H1 (cell line): ENCODE data around the gene GUCY2D. TPM values are rescaled to one million over a fixed set of nuclear protein-coding genes. Genes with fewer than 3 reads are reported as not detected.

Experiments used
- CTCF ChIA-PET: fragments of 300-600 bp; sonication (Branson Sonifier 250); formaldehyde crosslinking; loops from one replicate; lab custom pipeline; 2021; ENCODE audit not compliant: partially characterized antibody; lab: Charles Lee
- POLR2A ChIA-PET: fragments of 300-600 bp; sonication (Branson Sonifier 250); formaldehyde crosslinking; loops from one replicate; lab custom pipeline; 2021; ENCODE audit warnings: inconsistent platforms; ENCODE audit not compliant: partially characterized antibody; lab: Charles Lee
- DNase-seq, 2 experiments: peaks; one replicate each; pipeline versions ENCODE4 v3.0.0 to v3.0.0-alpha.2; 2010 to 2022; ENCODE audit warnings: low spot score in 2 of 2, low read depth in 1 of 2, mixed read lengths in 1 of 2
- FAIRE-seq: peaks from 2 replicates; lab custom pipeline; 2011; peaks lifted over from hg19 to GRCh38; lab: Jason Lieb, UNC
- H2AFZ ChIP-seq: 2 replicates; pipeline ENCODE4 v1.8.1; 2012; ENCODE audit warnings: low read length, inconsistent platforms
- H2AK5ac ChIP-seq: 2 replicates; pipeline ENCODE4 v1.6.1; 2013; ENCODE audit warnings: low read depth, low read length
- H2BK120ac ChIP-seq: replicated peaks from 2 replicates; pipeline ENCODE3; 2013; ENCODE audit warnings: low read depth, low read length, inconsistent platforms
- H2BK12ac ChIP-seq: 2 replicates; pipeline ENCODE4 v1.6.1; 2013; ENCODE audit warnings: low read depth, low read length
- H2BK15ac ChIP-seq: 2 replicates; pipeline ENCODE4 v1.6.1; 2013; ENCODE audit warnings: low read length
- H2BK20ac ChIP-seq: 2 replicates; pipeline ENCODE4 v1.6.1; 2013; ENCODE audit warnings: low read length
- H2BK5ac ChIP-seq: 2 replicates; pipeline ENCODE4 v1.6.1; 2013; ENCODE audit warnings: low read depth, low read length
- H3K14ac ChIP-seq: 2 replicates; pipeline ENCODE4 v1.6.1; 2013; ENCODE audit warnings: inconsistent platforms; ENCODE audit not compliant: insufficient read length
- H3K18ac ChIP-seq: 2 replicates; pipeline ENCODE4 v1.6.1; 2013; ENCODE audit warnings: low read length; ENCODE audit errors: extremely low read depth
- H3K23ac ChIP-seq: 2 replicates; pipeline ENCODE4 v1.6.1; 2013; ENCODE audit warnings: inconsistent platforms; ENCODE audit not compliant: insufficient read length
- H3K23me2 ChIP-seq: 2 replicates; pipeline ENCODE4 v1.6.1; 2013; ENCODE audit warnings: low read depth, low read length
- H3K27ac ChIP-seq: 2 replicates; pipeline ENCODE4 v1.6.1; 2011; ENCODE audit warnings: low read depth, low read length, inconsistent platforms
- H3K27me3 ChIP-seq, 4 experiments: replicated peaks in 1 of 4; 1 replicate in 1 of 4; 2 replicates in 3 of 4; pipeline versions ENCODE4 v1.6.1 to v1.8.1; 2011 to 2013; ENCODE audit warnings: low read length in 3 of 4, mild to moderate bottlenecking in 3 of 4, inconsistent platforms in 2 of 4, mixed read lengths in 2 of 4, moderate library complexity in 1 of 4; ENCODE audit not compliant: control insufficient read depth in 3 of 4, insufficient read depth in 3 of 4; ENCODE audit errors: extremely low read depth in 1 of 4
- H3K36me3 ChIP-seq, 4 experiments: 2 replicates each; pipeline versions ENCODE4 v1.6.1 to v1.8.1; 2011 to 2013; ENCODE audit warnings: mild to moderate bottlenecking in 4 of 4, low read length in 3 of 4, moderate library complexity in 2 of 4, control low read depth in 1 of 4, inconsistent platforms in 1 of 4; ENCODE audit not compliant: insufficient read depth in 4 of 4, control insufficient read depth in 2 of 4
- H3K4ac ChIP-seq: replicated peaks from 2 replicates; pipeline ENCODE3; 2013; ENCODE audit warnings: low read length, low read depth, mixed read lengths, inconsistent platforms; ENCODE audit not compliant: insufficient read length
- H3K4me1 ChIP-seq, 4 experiments: replicated peaks in 1 of 4; 1 replicate in 1 of 4; 2 replicates in 3 of 4; pipeline versions ENCODE4 v1.6.1 to v1.8.1; 2011 to 2013; ENCODE audit warnings: low read length in 3 of 4, inconsistent platforms in 2 of 4, mixed read lengths in 1 of 4; ENCODE audit not compliant: insufficient read depth in 4 of 4, control insufficient read depth in 3 of 4
- H3K4me2 ChIP-seq, 2 experiments: 2 replicates each; pipeline versions ENCODE4 v1.6.1 to v1.8.1; 2011 to 2013; ENCODE audit warnings: low read depth in 2 of 2, low read length in 2 of 2, control low read depth in 1 of 2, inconsistent platforms in 1 of 2, mild to moderate bottlenecking in 1 of 2; ENCODE audit not compliant: insufficient read depth in 1 of 2
- H3K4me3 ChIP-seq, 4 experiments: fragments of 200-600, 300-600 bp in 1 of 4; sonication (generic), shearing (Covaris generic), sonication (Bioruptor Twin) in 1 of 4; 2 replicates each; pipeline versions ENCODE4 v1.5.1 to v1.8.1; 2011 to 2016; ENCODE audit warnings: low read length in 4 of 4, low read depth in 3 of 4, control low read depth in 2 of 4, inconsistent platforms in 2 of 4, mild to moderate bottlenecking in 2 of 4, mixed read lengths in 1 of 4, moderate library complexity in 1 of 4; ENCODE audit not compliant: insufficient read depth in 2 of 4; ENCODE audit errors: extremely low read depth in 1 of 4
- H3K56ac ChIP-seq: replicated peaks from 2 replicates; pipeline ENCODE3; 2013; ENCODE audit warnings: low read depth, mild to moderate bottlenecking, mixed read lengths, low read length, inconsistent platforms; ENCODE audit not compliant: insufficient read length
- H3K79me1 ChIP-seq: 2 replicates; pipeline ENCODE4 v1.6.1; 2013; ENCODE audit warnings: low read depth, low read length, control low read depth
- H3K79me2 ChIP-seq, 2 experiments: 2 replicates each; pipeline versions ENCODE4 v1.6.1 to v1.8.1; 2012 to 2013; ENCODE audit warnings: low read length in 2 of 2, mild to moderate bottlenecking in 2 of 2, inconsistent platforms in 1 of 2; ENCODE audit not compliant: insufficient read depth in 2 of 2, control insufficient read depth in 1 of 2
- H3K9ac ChIP-seq, 4 experiments: replicated peaks in 1 of 4; 1 replicate in 1 of 4; 2 replicates in 3 of 4; pipeline versions ENCODE4 v1.6.1 to v1.8.1; 2011 to 2013; ENCODE audit warnings: low read depth in 3 of 4, low read length in 3 of 4, control low read depth in 2 of 4, mild to moderate bottlenecking in 2 of 4, moderate library complexity in 2 of 4, inconsistent platforms in 1 of 4; ENCODE audit errors: extremely low read depth in 1 of 4
- H3K9me3 ChIP-seq, 2 experiments: 2 replicates each; pipeline versions ENCODE4 v1.6.1 to v1.8.1; 2012 to 2013; ENCODE audit warnings: mild to moderate bottlenecking in 2 of 2, moderate library complexity in 2 of 2, control low read depth in 1 of 2, inconsistent platforms in 1 of 2, low read depth in 1 of 2, low read length in 1 of 2, mixed read lengths in 1 of 2; ENCODE audit not compliant: insufficient read depth in 2 of 2
- H4K20me1 ChIP-seq, 2 experiments: replicated peaks in 1 of 2; 2 replicates each; pipeline versions ENCODE3 to v1.8.1; 2011 to 2013; ENCODE audit warnings: inconsistent platforms in 2 of 2, low read length in 2 of 2, mild to moderate bottlenecking in 1 of 2; ENCODE audit not compliant: insufficient read depth in 2 of 2, control insufficient read depth in 1 of 2
- H4K5ac ChIP-seq: 2 replicates; pipeline ENCODE4 v1.6.1; 2013; ENCODE audit warnings: low read length, low read depth, mixed read lengths, inconsistent platforms; ENCODE audit not compliant: insufficient read length
- H4K8ac ChIP-seq: 2 replicates; pipeline ENCODE4 v1.8.0; 2013; ENCODE audit warnings: mild to moderate bottlenecking, moderate library complexity, low read length, inconsistent platforms; ENCODE audit not compliant: insufficient read depth; ENCODE audit errors: extremely low read depth
- H4K91ac ChIP-seq: replicated peaks from 2 replicates; pipeline ENCODE3; 2013; ENCODE audit warnings: low read length, mixed read lengths, inconsistent platforms; ENCODE audit not compliant: insufficient read length
- BACH1 ChIP-seq: IDR thresholded peaks from 2 replicates; pipeline ENCODE4 v1.6.1; 2012; ENCODE audit warnings: low read length, improper control_type of control experiment
- CEBPB ChIP-seq: IDR thresholded peaks from 2 replicates; pipeline ENCODE4 v1.6.1; 2012; ENCODE audit warnings: low read depth, low read length
- CHD1 ChIP-seq: IDR thresholded peaks from 2 replicates; pipeline ENCODE4 v1.6.1; 2012; ENCODE audit warnings: low read depth, low read length, improper control_type of control experiment
- CTBP2 ChIP-seq: IDR thresholded peaks from 2 replicates; pipeline ENCODE4 v1.7.0; 2011; ENCODE audit warnings: borderline replicate concordance, mild to moderate bottlenecking, moderate library complexity, mixed read lengths, low read length; ENCODE audit not compliant: insufficient read depth, insufficient read length
- E2F6 ChIP-seq: IDR thresholded peaks from 2 replicates; pipeline ENCODE4 v1.6.1; 2012; ENCODE audit warnings: inconsistent platforms
- EP300 ChIP-seq, 2 experiments: IDR thresholded peaks; 1 replicate in 1 of 2; 2 replicates in 1 of 2; pipeline ENCODE4 v1.6.1; 2011 to 2012; ENCODE audit warnings: low read depth in 2 of 2, low read length in 2 of 2, mild to moderate bottlenecking in 2 of 2, borderline replicate concordance in 1 of 2, inconsistent platforms in 1 of 2, moderate library complexity in 1 of 2
- JUN ChIP-seq: IDR thresholded peaks from 2 replicates; pipeline ENCODE4 v1.6.1; 2011; ENCODE audit warnings: low read depth, mild to moderate bottlenecking, improper control_type of control experiment, low read length
- NANOG ChIP-seq: IDR thresholded peaks from 2 replicates; pipeline ENCODE4 v1.6.1; 2011; ENCODE audit warnings: low read length, low read depth, mild to moderate bottlenecking, inconsistent platforms; ENCODE audit not compliant: insufficient read depth, poor library complexity, severe bottlenecking
- SAP30 ChIP-seq: fragments of 300-600 bp; sonication (generic); IDR thresholded peaks from 2 replicates; pipeline ENCODE4 v1.7.1; 2012; ENCODE audit warnings: low read length, moderate library complexity, mild to moderate bottlenecking, inconsistent platforms; ENCODE audit not compliant: insufficient read depth, insufficient replicate concordance
- SIN3A ChIP-seq, 2 experiments: IDR thresholded peaks in 1 of 2; conservative IDR thresholded peaks in 1 of 2; 2 replicates each; pipeline ENCODE4 v1.6.1; 2011 to 2012; ENCODE audit warnings: low read length in 2 of 2, improper control_type of control experiment in 1 of 2, low read depth in 1 of 2, mild to moderate bottlenecking in 1 of 2
- SP2 ChIP-seq: IDR thresholded peaks from 2 replicates; pipeline ENCODE4 v1.6.1; 2012; ENCODE audit warnings: mild to moderate bottlenecking, low read length, inconsistent platforms
- SP4 ChIP-seq: IDR thresholded peaks from 2 replicates; pipeline ENCODE4 v1.6.1; 2012; ENCODE audit warnings: low read length, inconsistent platforms
- TAF7 ChIP-seq: optimal IDR thresholded peaks from 2 replicates; pipeline ENCODE3; 2011; ENCODE audit warnings: low read depth, mild to moderate bottlenecking, inconsistent platforms, low read length, moderate library complexity, borderline replicate concordance
- WGBS, 2 experiments: shearing (Covaris generic) in 1 of 2; methylation state at CpG; one replicate each; pipeline versions ENCODE4 v1.1.6 to v1.1.7; 2013 to 2015; ENCODE audit warnings: low lambda C conversion rate in 2 of 2, mixed read lengths in 2 of 2, inconsistent platforms in 1 of 2, low coverage in 1 of 2, missing lambda C conversion rate in 1 of 2; ENCODE audit not compliant: insufficient replicate concordance in 2 of 2, insufficient coverage in 1 of 2, insufficient read length in 1 of 2; ENCODE audit errors: extremely low coverage in 1 of 2, missing lambda C conversion rate in 1 of 2; 5-methylcytosine and 5-hydroxymethylcytosine counted together
- polyA plus RNA-seq, 7 experiments: library from polyadenylated mRNA; depleted of rRNA in 3 of 7; stranded (reverse) in 5 of 7; unstranded in 2 of 7; fragments of >200 nt in 5 of 7; fragments of 200-250 nt in 2 of 7; gene quantifications; 1 replicate in 5 of 7; 2 replicates in 1 of 7; 4 replicates in 1 of 7; pipeline versions ENCODE4 v1.2.1 to v1.2.3, GENCODE V29; 2011 to 2013; ENCODE audit warnings: missing spikeins in 2 of 7, mixed read lengths in 2 of 7
- total RNA-seq: library from RNA; stranded (reverse); fragmentation: NEBNext Ultra II Directional; extraction: Animal tissue kit (Norgen Biotek cat#: 25700); gene quantifications from 2 replicates; pipeline ENCODE4 v1.2.1, GENCODE V29; 2021

GUCY2D gene
- total and polyA plus RNA-seq, 2 of the 8 experiments (the other 6 are each of a cell fraction or from before 2014, with no cell fraction given): 0.20 to 0.48 TPM

GRCh38 chr17:8018436-8018835 is 16.0 kb downstream of the GUCY2D start:
- Histone ChIP-seq H3K4me1 (peaks cover 0 to 5% (median 0%) of the 10 kb centered on the region in 4 experiments; a peak in 2 of 7 replicates), H3K27me3 (peaks cover 5 to 27% (median 21%) of the 10 kb centered on the region in 4 experiments), H3K9me3 (no peaks in the 10 kb centered on the region), H3K23ac (no peak overlapping the region), H3K4me2 (no peak overlapping the region), H3K4me3 (no peak overlapping the region), H2AFZ (no peak overlapping the region), H3K27ac (no peak overlapping the region), H4K20me1 (no peaks in the 10 kb centered on the region), H4K8ac (no peak overlapping the region), H4K91ac (no peak overlapping the region), H3K14ac (no peak overlapping the region), H3K9ac (no peak overlapping the region), H2BK120ac (no peak overlapping the region), H3K23me2 (peaks cover 8% of the 10 kb centered on the region; the same call in 1 of the 2 replicates), H3K36me3 (no peaks in the 10 kb centered on the region), H3K56ac (no peak overlapping the region), H2BK5ac (no peak overlapping the region), H2BK12ac (no peak overlapping the region), H3K79me1 (no peaks in the 10 kb centered on the region), H3K18ac (no peak overlapping the region), H2BK20ac (no peak overlapping the region), H2BK15ac (no peak overlapping the region), H2AK5ac (no peak overlapping the region), H4K5ac (no peak overlapping the region), H3K4ac (no peak overlapping the region), H3K79me2 (no peaks in the 10 kb centered on the region)
- DNase-seq: no peak
- POLR2A ChIA-PET: interaction anchor here (1.0 to 3.0 kb wide), 3 partner anchors 14 to 155 kb away, joined by 3 to 12 read pairs (median 9); partner anchors contain the start of gene ALOX15B
- WGBS, 2 experiments: 79% methylated on average over 3 of the region's 3 CpGs; no CpG with 5 or more reads in 1 of the 2 experiments
- CTCF ChIA-PET: interaction anchor here (0.6 to 12.8 kb wide), 15 partner anchors 10 to 121 kb away, joined by 3 to 141 read pairs (median 8); partner anchors contain the start of genes ALOX15B, GUCY2D and RNF227
- FAIRE-seq: no peak
- TF ChIP-seq SAP30 (no peak), JUN (no peak), BACH1 (no peak), CEBPB (no peak), TAF7 (no peak), CHD1 (no peak), NANOG (no peak), EP300 (IDR thresholded peaks at IDR 0.05; ENCODE audit: borderline replicate concordance in 1 of 2, low read depth in 2 of 2, low read length in 2 of 2) (no peak), E2F6 (no peak), CTBP2 (no peak), SP4 (no peak), SP2 (no peak), SIN3A (conservative IDR thresholded peaks at IDR 0.05 in 1 of 2, IDR thresholded peaks at IDR 0.05 in 1 of 2; ENCODE audit: low read depth in 1 of 2, low read length in 2 of 2) (no peak)
